Parathyroid adenoma (tissue), 2 donors: ENCODE data around the gene EFCAB11.
"Not testable (repeated sequence)": the region's sequence is repeated elsewhere in the genome, so short reads cannot be mapped to it uniquely, and the experiment has no call there.

ENCODE experiments used
- H2AFZ ChIP-seq: fragments of 300-600 bp; sonication (generic); one replicate; pipeline ENCODE4 v1.7.0; 2017; ENCODE audit warnings: antibody characterized with exemption, mild to moderate bottlenecking
- H3K27ac ChIP-seq: fragments of 300-600 bp; sonication (generic); one replicate; pipeline ENCODE4 v1.7.0; 2017
- H3K27me3 ChIP-seq: fragments of 300-600 bp; sonication (generic); one replicate; pipeline ENCODE4 v1.7.0; 2017; ENCODE audit warnings: low read length; ENCODE audit not compliant: control insufficient read depth, insufficient read depth
- H3K36me3 ChIP-seq: fragments of 300-600 bp; sonication (generic); one replicate; pipeline ENCODE4 v1.7.0; 2017; ENCODE audit warnings: low read length; ENCODE audit not compliant: control insufficient read depth, insufficient read depth
- H3K4me1 ChIP-seq: fragments of 300-600 bp; sonication (generic); one replicate; pipeline ENCODE4 v1.7.0; 2017; ENCODE audit warnings: control low read depth
- H3K4me2 ChIP-seq: fragments of 300-600 bp; sonication (generic); one replicate; pipeline ENCODE4 v1.7.0; 2017; ENCODE audit warnings: low read length
- H3K4me3 ChIP-seq: fragments of 300-600 bp; sonication (generic); one replicate; pipeline ENCODE4 v1.7.0; 2017; ENCODE audit warnings: low read depth, low read length
- H3K79me2 ChIP-seq: fragments of 300-600 bp; sonication (generic); one replicate; pipeline ENCODE4 v1.7.0; 2017; ENCODE audit warnings: control low read depth
- H3K9ac ChIP-seq: fragments of 300-600 bp; sonication (generic); one replicate; pipeline ENCODE4 v1.7.0; 2017; ENCODE audit warnings: mild to moderate bottlenecking
- H3K9me3 ChIP-seq: fragments of 300-600 bp; sonication (generic); one replicate; pipeline ENCODE4 v1.7.0; 2017; ENCODE audit warnings: low read length; ENCODE audit not compliant: control insufficient read depth
- CTCF ChIP-seq: fragments of 300-600 bp; sonication (generic); IDR thresholded peaks from one replicate; pipeline ENCODE4 v1.7.0; 2017; ENCODE audit warnings: antibody characterized with exemption, mild to moderate bottlenecking
- donor health status: primary hyperparathyroidism.

EFCAB11 gene

GRCh38 chr14:89884761-89885160, 69.8 kb downstream of the EFCAB11 start:
- H3K9me3 ChIP-seq = no peaks in the 10 kb centered on the region
- no peaks in the 10 kb centered on the region for H3K4me1 ChIP-seq
- no peak overlapping the region for H3K4me3 ChIP-seq
- H3K36me3 ChIP-seq = no peaks in the 10 kb centered on the region
- no peak overlapping the region for H3K27ac ChIP-seq
- H3K27me3 ChIP-seq = no peaks in the 10 kb centered on the region
- no peak overlapping the region for H3K4me2 ChIP-seq
- no peak for TF ChIP-seq CTCF
- H3K9ac ChIP-seq = no peak overlapping the region
- no peaks in the 10 kb centered on the region for H3K79me2 ChIP-seq
- no peak overlapping the region for H2AFZ ChIP-seq

- Histone ChIP-seq H3K4me2 (no peak overlapping the region), H3K79me2 (no peaks in the 10 kb centered on the region), H2AFZ (no peak overlapping the region), H3K4me3 (no peak overlapping the region), H3K9ac (no peak overlapping the region), H3K36me3 (no peaks in the 10 kb centered on the region), H3K4me1 (no peaks in the 10 kb centered on the region), H3K27ac (no peak overlapping the region), H3K27me3 (no peaks in the 10 kb centered on the region), H3K9me3 (no peaks in the 10 kb centered on the region)
- TF ChIP-seq CTCF = no peak
These were observed 72.7 kb downstream of the EFCAB11 start for GRCh38 chr14:89881839-89882238.

- not testable (repeated sequence) for H3K9me3 ChIP-seq, H3K9ac ChIP-seq, H2AFZ ChIP-seq, H3K4me2 ChIP-seq, H3K4me1 ChIP-seq, H3K36me3 ChIP-seq, H3K4me3 ChIP-seq, H3K27me3 ChIP-seq, H3K27ac ChIP-seq, H3K79me2 ChIP-seq
These were observed 80.4 kb downstream of the EFCAB11 start for GRCh38 chr14:89874091-89874490.

- no peaks in the 10 kb centered on the region for H3K9me3 ChIP-seq
- H2AFZ ChIP-seq = no peak overlapping the region
- H3K9ac ChIP-seq = no peak overlapping the region
- no peaks in the 10 kb centered on the region for H3K27me3 ChIP-seq
- no peak for TF ChIP-seq CTCF
- no peak overlapping the region for H3K27ac ChIP-seq
- no peak overlapping the region for H3K4me2 ChIP-seq
- no peak overlapping the region for H3K4me3 ChIP-seq
- no peaks in the 10 kb centered on the region for H3K79me2 ChIP-seq
- H3K36me3 ChIP-seq = no peaks in the 10 kb centered on the region
- H3K4me1 ChIP-seq = no peaks in the 10 kb centered on the region
These were observed 84.2 kb downstream of the EFCAB11 start for GRCh38 chr14:89870316-89870715.

DNA sequence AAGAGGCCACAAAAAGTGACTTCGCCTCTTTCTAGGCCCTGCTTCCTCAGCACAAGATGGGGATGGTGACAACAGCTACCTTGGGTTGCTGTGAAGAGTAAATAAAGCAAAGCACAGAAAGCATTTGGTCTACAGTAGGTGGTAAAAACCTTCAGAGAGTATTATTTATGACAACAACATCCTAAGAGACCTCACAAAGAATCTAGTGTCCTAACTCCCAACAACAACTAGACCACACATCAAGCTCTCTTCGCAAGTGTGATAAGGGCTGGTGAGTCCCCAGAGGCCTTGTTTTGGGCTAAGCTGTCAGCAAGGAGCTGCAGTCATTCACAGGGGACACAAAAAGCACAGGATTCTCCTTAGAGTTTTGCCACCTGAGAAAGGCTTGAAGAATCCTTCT, 84.9 kb downstream of the EFCAB11 start:
- Histone ChIP-seq H3K9me3 (no peaks in the 10 kb centered on the region), H2AFZ (no peak overlapping the region), H3K79me2 (no peaks in the 10 kb centered on the region), H3K27ac (no peak overlapping the region), H3K4me2 (no peak overlapping the region), H3K4me3 (no peak overlapping the region), H3K4me1 (no peaks in the 10 kb centered on the region), H3K36me3 (no peaks in the 10 kb centered on the region), H3K27me3 (no peaks in the 10 kb centered on the region), H3K9ac (no peak overlapping the region)
- TF ChIP-seq CTCF = no peak
